ENCODE measurements around the gene CRAMP1.

The CRAMP1 gene

DNA sequence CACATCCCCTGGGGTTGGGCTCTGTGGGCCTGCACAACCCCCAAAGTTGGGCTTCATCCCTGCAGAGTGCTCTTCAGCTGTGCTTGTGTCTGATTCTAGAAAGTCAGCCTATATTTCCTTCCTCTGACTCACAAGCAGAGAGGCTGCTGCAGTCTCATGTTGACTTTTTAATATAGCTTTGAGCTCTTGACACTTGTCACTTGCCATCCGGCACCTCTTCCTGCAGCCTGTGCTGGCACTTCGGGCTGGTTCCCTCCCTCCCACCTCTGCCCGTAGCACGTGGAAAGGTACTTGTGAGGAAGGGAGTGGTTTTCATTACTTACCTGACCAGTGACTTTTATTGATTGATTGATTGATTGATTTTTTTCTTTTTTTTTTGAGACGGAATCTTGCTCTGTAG lies 46.9 kb downstream of the CRAMP1 start:
- Histone ChIP-seq H2AFZ (ENCODE audit: low read length) (no peak overlapping the region), H2AK5ac (ENCODE audit: low read depth, low read length) (no peak overlapping the region), H3K27me3 (ENCODE audit: control insufficient read depth in 3 of 3, insufficient read depth in 3 of 3, low read depth in 1 of 3, low read length in 3 of 3) (no peaks in the 10 kb centered on the region), H2BK5ac (ENCODE audit: low read length) (no peak overlapping the region), H3K14ac (ENCODE audit: low read length) (no peak overlapping the region), H3K27ac (replicated peaks; ENCODE audit: low read length) (no peak overlapping the region), H3K79me1 (ENCODE audit: low read depth, low read length) (peaks cover 1% of the 10 kb centered on the region), H2BK12ac (ENCODE audit: low read length) (no peak overlapping the region), H3K4ac (ENCODE audit: low read length) (no peak overlapping the region), H2BK15ac (ENCODE audit: low read length) (no peak overlapping the region), H4K8ac (ENCODE audit: low read depth, low read length) (no peak overlapping the region), H3K18ac (ENCODE audit: low read length) (no peak overlapping the region), H2BK120ac (ENCODE audit: low read depth, low read length) (no peak overlapping the region), H3K9ac (ENCODE audit: low read depth, low read length, poor library complexity) (no peak overlapping the region), H3K4me1 (ENCODE audit: control insufficient read depth in 2 of 2, insufficient read depth in 1 of 2, low read depth in 1 of 2, low read length in 2 of 2) (no peaks in the 10 kb centered on the region), H3K23ac (ENCODE audit: low read depth, low read length, poor library complexity) (no peak overlapping the region), H3K4me3 (ENCODE audit: low read length in 2 of 2) (no peak overlapping the region), H3K4me2 (ENCODE audit: insufficient read depth, low read length, poor library complexity, severe bottlenecking) (no peak overlapping the region), H3K36me3 (replicated peaks in 1 of 2; ENCODE audit: control insufficient read depth in 2 of 2, insufficient read depth in 2 of 2, low read length in 2 of 2) (peaks cover 64 to 94% of the 10 kb centered on the region in 2 donors), H3K9me3 (replicated peaks in 1 of 2; ENCODE audit: control insufficient read depth in 2 of 2, insufficient read depth in 1 of 2, low read depth in 1 of 2, low read length in 2 of 2) (no peaks in the 10 kb centered on the region), H4K91ac (ENCODE audit: low read depth, low read length, poor library complexity) (no peak overlapping the region)
- no CpG with 5 or more reads among the region's 5 CpGs for WGBS, 2 donors (ENCODE audit: extremely low coverage in 2 of 2, insufficient read length in 2 of 2, insufficient replicate concordance in 1 of 2)
- no peak for DNase-seq (ENCODE audit: low spot score)

DNA sequence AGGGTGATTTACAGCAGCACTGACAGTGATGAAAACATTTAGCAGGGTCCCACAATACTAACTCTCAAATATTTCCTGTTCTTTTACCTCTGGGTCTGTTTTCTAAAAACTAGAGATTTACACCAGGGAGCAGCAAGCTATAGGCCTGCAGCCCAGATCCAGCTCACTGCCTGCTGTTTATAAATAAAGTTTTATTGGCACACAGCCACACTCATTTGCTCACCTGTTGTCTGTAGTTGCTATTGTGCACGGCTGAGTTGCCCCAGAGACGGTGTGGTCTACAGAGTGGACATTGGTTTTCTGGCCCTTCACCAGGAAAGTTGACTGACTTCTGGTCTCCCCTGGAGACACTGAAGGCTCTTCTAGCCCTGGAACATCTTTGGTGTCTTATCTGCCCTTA lies 49.7 kb downstream of the CRAMP1 start:
- no peak overlapping the region for H2BK12ac ChIP-seq (ENCODE audit: low read length)
- no peak overlapping the region for H3K18ac ChIP-seq (ENCODE audit: low read length)
- no peak overlapping the region for H2AK5ac ChIP-seq (ENCODE audit: low read depth, low read length)
- H3K27me3 ChIP-seq (ENCODE audit: control insufficient read depth in 3 of 3, insufficient read depth in 3 of 3, low read depth in 1 of 3, low read length in 3 of 3) = no peaks in the 10 kb centered on the region
- no peak overlapping the region for H4K91ac ChIP-seq (ENCODE audit: low read depth, low read length, poor library complexity)
- no peaks in the 10 kb centered on the region for H3K4me1 ChIP-seq (ENCODE audit: control insufficient read depth in 2 of 2, insufficient read depth in 1 of 2, low read depth in 1 of 2, low read length in 2 of 2)
- WGBS, 2 donors (ENCODE audit: extremely low coverage in 2 of 2, insufficient read length in 2 of 2, insufficient replicate concordance in 1 of 2) = no CpG with 5 or more reads among the region's 2 CpGs
- peaks cover 64 to 92% of the 10 kb centered on the region in 2 donors for H3K36me3 ChIP-seq (replicated peaks in 1 of 2; ENCODE audit: control insufficient read depth in 2 of 2, insufficient read depth in 2 of 2, low read length in 2 of 2)
- H3K4me3 ChIP-seq (ENCODE audit: low read length in 2 of 2) = no peak overlapping the region
- no peak overlapping the region for H4K8ac ChIP-seq (ENCODE audit: low read depth, low read length)
- no peak overlapping the region for H3K9ac ChIP-seq (ENCODE audit: low read depth, low read length, poor library complexity)
- no peak overlapping the region for H2AFZ ChIP-seq (ENCODE audit: low read length)
- H3K4ac ChIP-seq (ENCODE audit: low read length) = no peak overlapping the region
- H3K9me3 ChIP-seq (replicated peaks in 1 of 2; ENCODE audit: control insufficient read depth in 2 of 2, insufficient read depth in 1 of 2, low read depth in 1 of 2, low read length in 2 of 2) = no peaks in the 10 kb centered on the region
- H3K23ac ChIP-seq (ENCODE audit: low read depth, low read length, poor library complexity) = no peak overlapping the region
- DNase-seq (ENCODE audit: low spot score) = no peak
- H3K79me1 ChIP-seq (ENCODE audit: low read depth, low read length) = no peaks in the 10 kb centered on the region
- H2BK5ac ChIP-seq (ENCODE audit: low read length) = no peak overlapping the region
- no peak overlapping the region for H2BK15ac ChIP-seq (ENCODE audit: low read length)
- H2BK120ac ChIP-seq (ENCODE audit: low read depth, low read length) = no peak overlapping the region
- H3K14ac ChIP-seq (ENCODE audit: low read length) = no peak overlapping the region
- no peak overlapping the region for H3K4me2 ChIP-seq (ENCODE audit: insufficient read depth, low read length, poor library complexity, severe bottlenecking)
- H3K27ac ChIP-seq (replicated peaks; ENCODE audit: low read length) = no peak overlapping the region

DNA sequence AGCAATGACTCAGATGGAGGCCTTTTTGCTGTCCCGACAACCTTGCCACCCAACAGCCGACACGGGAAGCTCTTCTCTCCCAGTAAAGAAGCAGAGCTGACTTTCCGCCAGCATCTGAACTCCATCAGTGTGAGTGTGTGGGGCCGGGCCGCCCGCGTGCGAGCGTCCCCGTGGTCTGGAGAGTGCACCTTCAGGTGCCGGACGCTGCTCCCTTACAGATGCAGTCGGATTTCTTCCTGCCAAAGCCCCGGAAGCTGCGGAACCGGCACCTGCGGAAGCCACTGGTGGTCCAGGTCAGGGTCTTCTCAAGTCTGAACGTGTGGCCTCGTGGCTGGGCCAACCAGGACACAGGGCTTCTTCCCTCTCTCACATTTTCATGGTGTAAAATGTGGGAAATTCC lies 50.4 kb downstream of the CRAMP1 start:
- Histone ChIP-seq H2AK5ac (ENCODE audit: low read depth, low read length) (no peak overlapping the region), H3K79me1 (ENCODE audit: low read depth, low read length) (no peaks in the 10 kb centered on the region), H2BK120ac (ENCODE audit: low read depth, low read length) (no peak overlapping the region), H4K8ac (ENCODE audit: low read depth, low read length) (no peak overlapping the region), H3K36me3 (replicated peaks in 1 of 2; ENCODE audit: control insufficient read depth in 2 of 2, insufficient read depth in 2 of 2, low read length in 2 of 2) (peaks cover 63 to 92% of the 10 kb centered on the region in 2 donors), H3K9me3 (replicated peaks in 1 of 2; ENCODE audit: control insufficient read depth in 2 of 2, insufficient read depth in 1 of 2, low read depth in 1 of 2, low read length in 2 of 2) (no peaks in the 10 kb centered on the region), H3K27ac (replicated peaks; ENCODE audit: low read length) (no peak overlapping the region), H3K14ac (ENCODE audit: low read length) (no peak overlapping the region), H2AFZ (ENCODE audit: low read length) (no peak overlapping the region), H3K18ac (ENCODE audit: low read length) (no peak overlapping the region), H2BK12ac (ENCODE audit: low read length) (no peak overlapping the region), H2BK15ac (ENCODE audit: low read length) (no peak overlapping the region), H3K9ac (ENCODE audit: low read depth, low read length, poor library complexity) (peak overlapping the region; percentile 3), H3K4me2 (ENCODE audit: insufficient read depth, low read length, poor library complexity, severe bottlenecking) (no peak overlapping the region), H3K4me1 (ENCODE audit: control insufficient read depth in 2 of 2, insufficient read depth in 1 of 2, low read depth in 1 of 2, low read length in 2 of 2) (no peaks in the 10 kb centered on the region), H3K23ac (ENCODE audit: low read depth, low read length, poor library complexity) (no peak overlapping the region), H3K4ac (ENCODE audit: low read length) (no peak overlapping the region), H3K4me3 (ENCODE audit: low read length in 2 of 2) (no peak overlapping the region), H3K27me3 (ENCODE audit: control insufficient read depth in 3 of 3, insufficient read depth in 3 of 3, low read depth in 1 of 3, low read length in 3 of 3) (no peaks in the 10 kb centered on the region), H4K91ac (ENCODE audit: low read depth, low read length, poor library complexity) (no peak overlapping the region), H2BK5ac (ENCODE audit: low read length) (no peak overlapping the region)
- no peak for DNase-seq (ENCODE audit: low spot score)
- no CpG with 5 or more reads among the region's 20 CpGs for WGBS, 2 donors (ENCODE audit: extremely low coverage in 2 of 2, insufficient read length in 2 of 2, insufficient replicate concordance in 1 of 2)

DNA sequence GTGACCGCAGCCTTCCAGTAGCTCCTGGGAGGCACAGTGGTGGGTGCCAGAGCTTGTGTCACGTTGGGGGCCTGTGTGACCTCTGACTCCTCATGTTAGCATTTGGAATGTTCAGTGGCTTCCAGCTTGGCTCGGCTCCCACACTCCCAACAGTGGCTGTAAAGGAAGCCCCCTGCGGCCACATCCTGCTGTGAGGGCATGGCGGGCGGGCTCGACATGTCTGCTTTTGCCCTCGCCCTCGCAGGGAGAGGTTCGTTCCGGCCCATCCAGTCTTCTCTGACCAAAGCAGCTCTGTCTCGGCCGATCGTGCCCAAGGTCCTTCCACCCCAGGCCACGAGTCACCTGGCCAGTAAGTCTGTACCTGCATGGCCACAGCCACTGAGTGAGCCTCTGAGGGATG lies 53.7 kb downstream of the CRAMP1 start:
- Histone ChIP-seq H3K4me1 (ENCODE audit: control insufficient read depth in 2 of 2, insufficient read depth in 1 of 2, low read depth in 1 of 2, low read length in 2 of 2) (no peaks in the 10 kb centered on the region), H2BK5ac (ENCODE audit: low read length) (no peak overlapping the region), H2BK12ac (ENCODE audit: low read length) (no peak overlapping the region), H4K91ac (ENCODE audit: low read depth, low read length, poor library complexity) (no peak overlapping the region), H2AFZ (ENCODE audit: low read length) (no peak overlapping the region), H3K27ac (replicated peaks; ENCODE audit: low read length) (no peak overlapping the region), H3K23ac (ENCODE audit: low read depth, low read length, poor library complexity) (no peak overlapping the region), H3K9me3 (replicated peaks in 1 of 2; ENCODE audit: control insufficient read depth in 2 of 2, insufficient read depth in 1 of 2, low read depth in 1 of 2, low read length in 2 of 2) (no peaks in the 10 kb centered on the region), H3K27me3 (ENCODE audit: control insufficient read depth in 3 of 3, insufficient read depth in 3 of 3, low read depth in 1 of 3, low read length in 3 of 3) (no peaks in the 10 kb centered on the region), H3K18ac (ENCODE audit: low read length) (no peak overlapping the region), H3K9ac (ENCODE audit: low read depth, low read length, poor library complexity) (no peak overlapping the region), H3K4me3 (ENCODE audit: low read length in 2 of 2) (no peak overlapping the region), H2BK15ac (ENCODE audit: low read length) (no peak overlapping the region), H3K4me2 (ENCODE audit: insufficient read depth, low read length, poor library complexity, severe bottlenecking) (no peak overlapping the region), H3K14ac (ENCODE audit: low read length) (no peak overlapping the region), H3K79me1 (ENCODE audit: low read depth, low read length) (peaks cover 2% of the 10 kb centered on the region), H3K36me3 (replicated peaks in 1 of 2; ENCODE audit: control insufficient read depth in 2 of 2, insufficient read depth in 2 of 2, low read length in 2 of 2) (peaks cover 70 to 94% of the 10 kb centered on the region in 2 donors), H2BK120ac (ENCODE audit: low read depth, low read length) (no peak overlapping the region), H3K4ac (ENCODE audit: low read length) (no peak overlapping the region), H4K8ac (ENCODE audit: low read depth, low read length) (no peak overlapping the region), H2AK5ac (ENCODE audit: low read depth, low read length) (no peak overlapping the region)
- no peak for DNase-seq (ENCODE audit: low spot score)
- WGBS, 2 donors (ENCODE audit: extremely low coverage in 2 of 2, insufficient read length in 2 of 2, insufficient replicate concordance in 1 of 2) = no CpG with 5 or more reads among the region's 15 CpGs

All from neuronal stem cell (in vitro differentiated cells).